ENCODE measurements around the gene GAL.

GAL gene

DNA sequence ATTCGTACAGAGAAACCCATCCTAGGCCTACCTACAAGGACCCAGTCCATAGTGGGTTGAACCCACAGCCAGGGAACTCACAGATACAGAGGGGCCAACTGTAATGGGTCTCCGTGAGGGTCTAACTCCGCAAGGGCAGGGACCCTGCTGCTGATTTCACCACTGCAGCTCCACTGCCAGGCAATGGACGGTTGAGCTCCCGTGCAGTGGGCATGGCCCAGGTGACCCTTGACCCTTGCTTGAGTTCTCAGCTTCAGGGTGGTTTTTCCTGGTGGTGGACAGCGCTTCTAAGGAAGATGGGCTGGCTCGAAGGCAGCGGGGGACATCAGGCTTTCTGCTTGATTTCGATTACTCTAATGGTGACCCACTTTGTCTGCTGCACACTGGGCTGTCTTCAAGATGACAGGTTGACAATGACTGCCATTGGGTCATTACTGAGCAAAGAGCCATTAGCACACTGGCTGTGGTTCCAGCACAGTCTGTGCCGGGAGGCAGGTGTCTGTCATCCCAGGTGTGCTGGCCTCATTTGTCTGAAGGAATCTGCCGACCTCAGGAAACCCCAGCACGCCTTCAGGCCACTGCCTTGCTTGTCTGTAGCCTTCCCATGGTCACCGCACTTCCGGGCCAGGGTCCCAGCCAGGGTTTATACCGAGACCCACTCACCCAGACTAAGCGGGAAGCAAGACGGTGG, 3.7 kb upstream of the GAL start:
- no peak for DNase-seq (ENCODE audit: low spot score)

- DNase-seq (ENCODE audit: low spot score): no peak
These were observed 1.8 kb upstream of the GAL start for GRCh38 chr11:68682531-68682961.

DNA sequence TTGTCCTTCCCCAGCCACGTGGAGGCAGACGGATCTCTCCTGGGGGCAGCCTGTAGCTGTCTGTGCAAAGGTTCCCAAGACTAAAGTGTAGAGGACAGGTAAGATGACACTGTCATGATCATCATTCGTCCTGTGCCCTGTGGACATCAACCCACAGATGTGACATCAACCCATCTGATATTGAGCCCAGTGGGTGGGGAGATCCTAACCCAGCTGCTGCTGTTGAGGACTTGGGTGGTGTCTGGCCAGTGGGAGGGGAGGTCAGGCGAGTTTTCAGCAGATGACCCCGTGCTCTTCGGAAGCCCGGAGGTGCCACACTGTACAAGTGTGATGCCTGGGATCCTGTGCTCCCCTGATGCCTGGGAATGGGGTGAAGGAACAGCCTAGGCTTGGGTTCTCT, 1.2 kb upstream of the GAL start:
- no peak for DNase-seq (ENCODE audit: low spot score)

GRCh38 chr11:68683536-68684384, 584 bp upstream of the GAL start:
- no peak for DNase-seq (ENCODE audit: low spot score)

DNA sequence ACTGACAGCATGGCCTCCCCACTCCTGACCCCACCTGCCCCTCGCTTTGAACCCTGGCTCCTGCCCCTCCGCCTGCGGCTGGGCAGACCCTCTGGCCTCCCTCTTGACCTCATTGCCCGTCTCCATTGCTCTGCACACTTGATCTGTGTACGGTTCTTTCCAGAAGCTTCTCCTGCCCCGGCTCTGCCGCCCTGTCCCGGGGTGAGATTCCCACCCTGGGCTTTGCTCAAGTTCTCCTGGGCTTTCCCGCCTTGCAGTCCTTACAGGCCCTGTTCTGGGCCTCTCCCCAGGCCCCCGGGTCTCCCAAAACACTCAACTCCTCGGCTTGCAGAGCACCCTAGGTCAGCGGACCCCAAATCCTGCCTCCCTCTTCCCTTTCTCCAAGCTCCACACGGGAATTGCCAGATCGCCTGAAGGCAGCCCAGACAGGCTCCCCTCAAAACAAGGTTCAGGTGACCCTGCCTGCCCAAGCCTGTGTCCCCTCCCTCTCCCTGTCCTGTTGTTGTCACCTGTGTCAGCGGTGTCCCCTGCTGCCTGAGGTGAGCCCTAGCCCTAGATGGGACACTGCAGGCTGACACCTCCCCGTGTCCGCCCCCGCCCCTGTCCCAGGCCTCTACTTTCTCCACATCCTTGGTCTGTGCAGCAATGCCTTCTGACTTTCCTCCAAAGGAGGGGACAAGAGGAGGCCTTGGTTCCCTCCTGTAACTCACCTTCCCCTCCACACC, 1.5 kb downstream of the GAL start:
- DNase-seq (ENCODE audit: low spot score): no peak

- no peak for DNase-seq (ENCODE audit: low spot score)
These were observed 2.1 kb downstream of the GAL start for GRCh38 chr11:68686486-68686885.

DNA sequence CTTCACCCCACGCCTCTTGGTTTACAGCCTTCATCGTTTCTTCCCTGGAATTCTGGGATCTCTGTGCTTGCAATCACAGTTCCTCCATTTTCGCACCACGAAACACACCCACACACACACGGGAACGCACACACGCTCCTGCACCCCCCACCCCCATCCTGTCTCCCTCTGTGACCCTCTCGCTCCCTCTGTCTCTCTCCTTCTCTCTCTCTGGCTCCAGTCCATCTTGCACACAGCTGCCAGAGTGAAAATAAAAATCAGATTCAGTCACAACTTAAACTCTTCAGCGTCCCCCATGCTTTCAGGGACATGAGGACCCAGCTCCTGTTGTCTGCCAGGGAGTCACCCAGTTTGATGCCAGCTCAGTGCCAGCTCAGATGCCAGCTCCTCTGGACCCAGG, 3.0 kb downstream of the GAL start:
- no peak for DNase-seq (ENCODE audit: low spot score)

- DNase-seq (ENCODE audit: low spot score): no peak
These were observed 3.6 kb downstream of the GAL start for GRCh38 chr11:68687986-68688385.

DNA sequence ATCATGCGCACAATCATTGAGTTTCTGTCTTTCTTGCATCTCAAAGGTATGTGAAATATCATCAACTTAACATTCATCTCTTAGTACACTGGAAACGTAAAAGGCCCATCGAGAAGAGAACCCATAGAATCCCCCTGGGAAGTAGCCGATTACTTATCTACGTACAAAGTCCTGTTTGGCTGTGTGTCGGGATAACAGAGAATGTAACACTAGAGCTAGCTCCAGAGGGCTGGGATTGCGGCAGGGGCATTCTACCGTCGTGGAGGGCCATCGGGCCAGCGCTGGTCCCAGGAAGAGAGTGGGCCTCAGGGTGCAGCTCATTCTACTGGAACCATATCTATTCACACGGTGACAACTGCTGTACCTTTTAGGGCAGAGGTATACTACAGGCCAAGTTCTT, 4.5 kb downstream of the GAL start:
- DNase-seq (ENCODE audit: low spot score): no peak

- DNase-seq (ENCODE audit: low spot score): no peak
These were observed 5.6 kb downstream of the GAL start for GRCh38 chr11:68689737-68690625.

DNA sequence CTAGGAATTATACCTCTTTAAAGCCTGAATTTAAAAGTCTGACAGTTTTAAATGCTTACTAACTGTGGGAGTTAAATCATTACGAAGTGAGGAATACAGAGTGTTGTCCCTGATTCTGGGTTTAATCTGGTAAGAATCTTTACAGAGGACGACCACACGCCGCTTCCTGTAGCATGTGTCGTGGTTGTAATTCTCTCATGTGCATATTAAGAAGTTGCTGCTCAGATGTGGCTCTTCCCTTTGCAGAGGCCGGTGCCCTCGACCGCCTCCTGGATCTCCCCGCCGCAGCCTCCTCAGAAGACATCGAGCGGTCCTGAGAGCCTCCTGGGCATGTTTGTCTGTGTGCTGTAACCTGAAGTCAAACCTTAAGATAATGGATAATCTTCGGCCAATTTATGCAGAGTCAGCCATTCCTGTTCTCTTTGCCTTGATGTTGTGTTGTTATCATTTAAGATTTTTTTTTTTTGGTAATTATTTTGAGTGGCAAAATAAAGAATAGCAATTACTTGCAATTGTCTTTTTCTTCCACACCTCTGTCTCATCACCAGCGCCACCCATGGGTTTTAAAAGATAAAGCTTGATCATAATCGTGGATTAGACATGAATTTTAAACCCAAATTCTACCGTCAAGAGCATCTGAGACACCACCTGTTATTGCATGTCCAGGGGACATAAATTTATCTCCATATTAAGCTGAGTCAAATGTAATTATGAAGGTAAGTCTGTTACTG, 6.5 kb downstream of the GAL start:
- DNase-seq (ENCODE audit: low spot score): no peak

- DNase-seq (ENCODE audit: low spot score): no peak
These were observed 7.0 kb downstream of the GAL start for GRCh38 chr11:68691402-68691784.

DNA sequence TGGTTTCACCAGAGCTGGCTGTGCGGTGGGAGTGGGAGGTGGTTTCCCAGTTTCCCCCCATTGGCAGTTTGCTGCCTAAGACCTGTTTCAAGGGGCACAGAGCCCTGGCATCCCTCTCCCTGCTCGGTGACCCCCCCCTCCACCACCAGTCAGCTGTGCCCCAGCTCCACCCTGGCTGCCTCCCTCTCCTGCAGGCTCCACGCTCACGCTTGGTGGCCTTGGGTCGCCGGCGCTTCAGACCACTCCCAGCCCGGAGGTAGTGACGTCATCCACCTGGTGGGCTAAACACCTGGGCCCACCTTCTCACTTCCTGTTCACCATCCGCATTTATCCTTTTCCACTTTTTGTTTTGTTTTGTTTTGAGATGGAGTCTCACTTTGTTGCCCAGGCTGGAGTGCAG, 7.8 kb downstream of the GAL start:
- no peak for DNase-seq (ENCODE audit: low spot score)

DNA sequence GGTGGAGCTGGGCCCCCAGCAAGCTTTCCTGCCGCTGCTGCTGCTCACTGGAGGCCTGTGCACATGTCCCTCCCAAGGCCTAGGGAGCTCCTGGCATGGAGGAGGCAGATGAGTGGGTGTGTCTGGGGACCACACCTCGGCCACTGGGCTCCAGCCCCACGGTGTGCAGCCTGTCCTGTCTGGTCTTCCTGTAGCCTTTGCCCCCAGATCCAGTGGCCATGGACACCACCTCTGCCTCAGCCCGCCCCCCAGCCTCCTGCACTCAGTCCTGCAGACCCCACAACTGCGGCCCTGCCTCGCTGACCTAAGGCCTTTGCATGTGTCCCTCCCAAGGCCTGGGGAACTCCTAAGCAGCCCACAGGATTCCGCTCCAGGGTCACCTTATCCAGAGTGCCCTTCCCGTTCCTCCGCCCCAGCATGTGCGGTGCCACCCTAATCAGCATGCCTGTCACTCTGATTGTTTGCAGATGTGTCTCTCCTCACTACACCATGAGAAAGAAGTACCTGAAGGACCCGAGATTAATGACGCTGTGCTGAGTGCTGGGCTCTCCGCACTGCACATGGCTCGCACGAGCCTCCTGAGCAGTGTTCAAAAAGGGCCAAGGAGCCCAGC, 8.6 kb downstream of the GAL start:
- no peak for DNase-seq (ENCODE audit: low spot score)

- no peak for DNase-seq (ENCODE audit: low spot score)
These were observed 9.1 kb downstream of the GAL start for GRCh38 chr11:68693484-68693882.

- DNase-seq (ENCODE audit: low spot score): no peak
These were observed 10.3 kb downstream of the GAL start for GRCh38 chr11:68694431-68695297.

GRCh38 chr11:68695531-68695930, 11.2 kb downstream of the GAL start:
- no peak for DNase-seq (ENCODE audit: low spot score)

DNA sequence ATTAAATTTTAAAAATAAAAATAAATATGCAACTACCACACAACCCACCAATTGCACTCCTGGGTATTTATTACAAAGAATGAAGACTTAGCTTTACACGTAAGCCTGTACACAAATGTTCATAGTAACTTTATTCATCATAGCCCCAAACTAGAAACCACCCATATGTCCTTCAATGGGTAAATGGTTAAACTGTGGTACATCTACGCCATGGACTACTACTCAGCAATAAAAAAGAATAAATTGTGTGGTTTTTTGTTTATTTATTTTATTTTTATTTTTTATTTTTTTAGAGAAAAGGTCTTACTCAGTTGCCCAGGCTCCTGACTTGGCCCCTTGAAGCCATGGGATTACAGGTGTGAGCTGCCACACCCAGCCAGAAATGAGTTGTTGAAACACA, 14.6 kb downstream of the GAL start:
- no peak for DNase-seq (ENCODE audit: low spot score)

DNA sequence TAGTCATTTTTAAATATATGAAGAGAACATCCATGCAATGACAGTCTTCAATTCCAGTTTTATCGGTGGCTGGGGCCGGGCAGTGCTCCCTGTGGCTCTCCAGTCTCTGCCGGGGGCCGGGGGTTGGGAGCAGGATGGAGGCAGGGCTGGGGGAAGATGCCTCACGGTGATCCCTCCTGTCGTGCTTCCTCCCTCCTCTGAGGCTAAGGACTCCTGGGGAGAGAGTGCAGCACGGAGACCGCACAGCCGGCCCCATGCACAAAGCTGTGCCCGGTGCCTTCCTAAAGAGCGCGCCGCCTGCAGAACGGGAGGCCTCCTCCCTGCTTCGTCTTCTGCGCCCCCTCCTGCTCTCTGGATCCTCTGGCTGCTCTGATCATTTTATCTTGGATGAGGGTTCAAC, 20.5 kb downstream of the GAL start:
- no peak for DNase-seq (ENCODE audit: low spot score)

DNA sequence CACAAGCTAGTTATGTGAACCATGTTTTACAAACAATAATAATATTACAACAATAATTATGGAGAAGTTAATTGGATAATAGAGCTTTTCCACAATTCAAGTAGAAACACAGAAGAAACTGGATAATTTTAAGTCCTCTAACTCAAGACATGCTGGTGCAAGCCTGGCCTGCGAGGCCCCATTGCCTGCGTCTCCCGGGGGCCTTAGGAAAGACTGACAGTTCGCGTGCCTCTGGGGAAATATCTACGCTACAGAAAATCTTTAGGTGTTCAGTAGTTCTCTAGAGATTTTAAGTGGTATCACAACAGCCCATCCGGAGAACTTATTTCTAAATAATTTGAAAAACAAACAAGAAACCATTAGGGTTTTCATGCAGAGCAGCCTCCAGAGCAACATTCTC, 23.2 kb downstream of the GAL start:
- DNase-seq (ENCODE audit: low spot score): no peak

Data from kidney capillary endothelial cell (primary cell).